Testis (tissue), 2 donors: ENCODE data around the gene TM4SF20.

Source experiments
- CTCF ChIP-seq, 3 experiments: fragments of 450-650 bp in 2 of 3; fragments of 200-600 bp in 1 of 3; sonication (generic) in 1 of 3; IDR thresholded peaks; one replicate each; pipeline ENCODE4 v1.5.1; 2016 to 2019; ENCODE audit warnings: antibody characterized with exemption in 3 of 3, mild to moderate bottlenecking in 2 of 3, moderate library complexity in 1 of 3
- POLR2A ChIP-seq: fragments of 450-650 bp; IDR thresholded peaks from one replicate; pipeline ENCODE4 v1.6.1; 2017; ENCODE audit warnings: antibody characterized with exemption, mild to moderate bottlenecking, moderate library complexity

- TF ChIP-seq CTCF (IDR thresholded peaks at IDR 0.05) (no peak), POLR2A (no peak)
Observed at GRCh38 chr2:227370791-227371312, 8.3 kb downstream of the TM4SF20 start.
